Activated T-cell treated with anti-CD3 and anti-CD28 coated beads, Interleukin-2, amount 50 U/mL, for 4 hours (primary cell): Measurements from ENCODE around the gene ARHGAP24. TPM values are rescaled to one million over a fixed set of nuclear protein-coding genes. Genes with fewer than 3 reads are reported as not detected.
"Not testable (repeated sequence)": the region's sequence is repeated elsewhere in the genome, so short reads cannot be mapped to it uniquely, and the experiment has no call there.

ENCODE experiments used
- ATAC-seq, 2 donors: fragments of 200-7000 bp; cut with Tn5 transposase; one replicate each; pipeline ENCODE4 v1.10.0; 2021
- DNase-seq: peaks from one replicate; pipeline ENCODE4 v3.0.0-alpha.2; 2020
- H3K27me3 Mint-ChIP-seq: one replicate; pipeline ENCODE4 v1.8.0; 2021; ENCODE audit warnings: low read depth, mixed read lengths
- H3K36me3 Mint-ChIP-seq: one replicate; pipeline ENCODE4 v1.8.0; 2022; ENCODE audit warnings: mixed read lengths; ENCODE audit not compliant: insufficient read depth
- H3K4me1 Mint-ChIP-seq: one replicate; pipeline ENCODE4 v1.8.0; 2021; ENCODE audit warnings: low read depth, mixed read lengths
- H3K4me3 Mint-ChIP-seq: one replicate; pipeline ENCODE4 v1.8.0; 2021; ENCODE audit warnings: mild to moderate bottlenecking, moderate library complexity, mixed read lengths
- H3K9me3 Mint-ChIP-seq: one replicate; pipeline ENCODE4 v1.8.0; 2021; ENCODE audit warnings: mixed read lengths
- total RNA-seq, 3 donors: library from RNA; stranded (reverse); gene quantifications; one replicate each; pipeline ENCODE4 v1.2.1, GENCODE V29; 2021

The ARHGAP24 gene
- total RNA-seq, 3 donors from 2014 or later: 0.29 to 1.5 (median 0.46) TPM

GRCh38 chr4:85870298-85871083 is 395.5 kb downstream of the ARHGAP24 start:
- DNase-seq (no peak), ATAC-seq (no peak)
- H3K4me1 Mint-ChIP-seq: no peaks in the 10 kb centered on the region
- no peak overlapping the region for H3K4me3 Mint-ChIP-seq
- H3K27me3 Mint-ChIP-seq: no peaks in the 10 kb centered on the region
- no peaks in the 10 kb centered on the region for H3K9me3 Mint-ChIP-seq
- no peaks in the 10 kb centered on the region for H3K36me3 Mint-ChIP-seq

- H3K9me3 Mint-ChIP-seq: no peaks in the 10 kb centered on the region
- ATAC-seq (no peak), DNase-seq (no peak)
- no peaks in the 10 kb centered on the region for H3K36me3 Mint-ChIP-seq
- H3K27me3 Mint-ChIP-seq: no peaks in the 10 kb centered on the region
- H3K4me3 Mint-ChIP-seq: no peak overlapping the region
- H3K4me1 Mint-ChIP-seq: no peaks in the 10 kb centered on the region
These were observed 398.6 kb downstream of the ARHGAP24 start for GRCh38 chr4:85873566-85873965.

GRCh38 chr4:85879518-85879917 is 404.6 kb downstream of the ARHGAP24 start:
- Mint-ChIP-seq H3K4me1 (no peaks in the 10 kb centered on the region), H3K9me3 (peaks cover 9% of the 10 kb centered on the region), H3K4me3 (no peak overlapping the region), H3K27me3 (no peaks in the 10 kb centered on the region), H3K36me3 (no peaks in the 10 kb centered on the region)
- DNase-seq (no peak), ATAC-seq (no peak)

- Mint-ChIP-seq H3K27me3 (no peaks in the 10 kb centered on the region), H3K4me3 (no peak overlapping the region), H3K9me3 (peaks cover 9% of the 10 kb centered on the region), H3K36me3 (no peaks in the 10 kb centered on the region), H3K4me1 (no peaks in the 10 kb centered on the region)
- ATAC-seq (no peak), DNase-seq (no peak)
These were observed 408.2 kb downstream of the ARHGAP24 start for GRCh38 chr4:85883180-85883579.

- H3K36me3 Mint-ChIP-seq: no peaks in the 10 kb centered on the region
- H3K4me1 Mint-ChIP-seq: no peaks in the 10 kb centered on the region
- ATAC-seq (no peak), DNase-seq (no peak)
- H3K27me3 Mint-ChIP-seq: no peaks in the 10 kb centered on the region
- no peak overlapping the region for H3K4me3 Mint-ChIP-seq
- H3K9me3 Mint-ChIP-seq: peaks cover 9% of the 10 kb centered on the region
These were observed 409.3 kb downstream of the ARHGAP24 start for GRCh38 chr4:85884251-85884650.

GRCh38 chr4:85886665-85887064 is 411.7 kb downstream of the ARHGAP24 start:
- Mint-ChIP-seq H3K4me1 (no peaks in the 10 kb centered on the region), H3K36me3 (no peaks in the 10 kb centered on the region), H3K9me3 (peaks cover 13% of the 10 kb centered on the region), H3K4me3 (no peak overlapping the region), H3K27me3 (no peaks in the 10 kb centered on the region)
- ATAC-seq (no peak), DNase-seq (no peak)

- ATAC-seq: no peak
- no peaks in the 10 kb centered on the region for H3K36me3 Mint-ChIP-seq
- no peaks in the 10 kb centered on the region for H3K4me1 Mint-ChIP-seq
- no peaks in the 10 kb centered on the region for H3K27me3 Mint-ChIP-seq
- H3K9me3 Mint-ChIP-seq: peaks cover 4% of the 10 kb centered on the region
- DNase-seq: no peak
- H3K4me3 Mint-ChIP-seq: no peak overlapping the region
These were observed 414.4 kb downstream of the ARHGAP24 start for GRCh38 chr4:85889314-85889713.

- Mint-ChIP-seq H3K4me1 (no peaks in the 10 kb centered on the region), H3K36me3 (no peaks in the 10 kb centered on the region), H3K9me3 (peaks cover 3% of the 10 kb centered on the region), H3K4me3 (no peak overlapping the region), H3K27me3 (no peaks in the 10 kb centered on the region)
- no peak for DNase-seq
- ATAC-seq: no peak
These were observed 420.8 kb downstream of the ARHGAP24 start for GRCh38 chr4:85895755-85896154.

- Mint-ChIP-seq H3K4me3 (no peak overlapping the region), H3K9me3 (no peaks in the 10 kb centered on the region), H3K27me3 (no peaks in the 10 kb centered on the region), H3K4me1 (no peaks in the 10 kb centered on the region), H3K36me3 (no peaks in the 10 kb centered on the region)
- ATAC-seq (no peak), DNase-seq (no peak)
These were observed 423.3 kb downstream of the ARHGAP24 start for GRCh38 chr4:85898231-85898630.

GRCh38 chr4:85901500-85901899 is 426.6 kb downstream of the ARHGAP24 start:
- Mint-ChIP-seq H3K4me1 (no peaks in the 10 kb centered on the region), H3K9me3 (no peaks in the 10 kb centered on the region), H3K4me3 (no peak overlapping the region), H3K27me3 (no peaks in the 10 kb centered on the region), H3K36me3 (no peaks in the 10 kb centered on the region)
- DNase-seq (no peak), ATAC-seq (no peak)

- H3K9me3 Mint-ChIP-seq, H3K27me3 Mint-ChIP-seq, DNase-seq, H3K4me1 Mint-ChIP-seq, ATAC-seq, H3K36me3 Mint-ChIP-seq, H3K4me3 Mint-ChIP-seq: not testable (repeated sequence)
These were observed 427.7 kb downstream of the ARHGAP24 start for GRCh38 chr4:85902647-85903046.

GRCh38 chr4:85905761-85906160 is 430.8 kb downstream of the ARHGAP24 start:
- Mint-ChIP-seq H3K4me3 (no peak overlapping the region), H3K36me3 (no peaks in the 10 kb centered on the region), H3K4me1 (no peaks in the 10 kb centered on the region), H3K27me3 (no peaks in the 10 kb centered on the region), H3K9me3 (no peaks in the 10 kb centered on the region)
- ATAC-seq: no peak
- DNase-seq: no peak

- ATAC-seq (no peak), DNase-seq (no peak)
- H3K27me3 Mint-ChIP-seq: no peaks in the 10 kb centered on the region
- no peak overlapping the region for H3K4me3 Mint-ChIP-seq
- H3K9me3 Mint-ChIP-seq: no peaks in the 10 kb centered on the region
- H3K36me3 Mint-ChIP-seq: no peaks in the 10 kb centered on the region
- H3K4me1 Mint-ChIP-seq: no peaks in the 10 kb centered on the region
These were observed 432.1 kb downstream of the ARHGAP24 start for GRCh38 chr4:85907001-85907400.

- DNase-seq (no peak), ATAC-seq (no peak)
- Mint-ChIP-seq H3K4me3 (no peak overlapping the region), H3K27me3 (no peaks in the 10 kb centered on the region), H3K36me3 (no peaks in the 10 kb centered on the region), H3K4me1 (no peaks in the 10 kb centered on the region), H3K9me3 (peaks cover 5% of the 10 kb centered on the region)
These were observed 434.9 kb downstream of the ARHGAP24 start for GRCh38 chr4:85909851-85910250.

GRCh38 chr4:85910985-85911384 is 436.0 kb downstream of the ARHGAP24 start:
- no peaks in the 10 kb centered on the region for H3K27me3 Mint-ChIP-seq
- no peaks in the 10 kb centered on the region for H3K4me1 Mint-ChIP-seq
- no peak for ATAC-seq
- H3K36me3 Mint-ChIP-seq: no peaks in the 10 kb centered on the region
- DNase-seq: no peak
- no peak overlapping the region for H3K4me3 Mint-ChIP-seq
- H3K9me3 Mint-ChIP-seq: peaks cover 8% of the 10 kb centered on the region
